ENCODE data around the gene SH3RF2.

The SH3RF2 gene

GRCh38 chr5:146068977-146069779 lies 132.8 kb downstream of the SH3RF2 start:
- Histone ChIP-seq H3K4me1 (ENCODE audit: insufficient read depth, low read length) (peaks cover 15% of the 10 kb centered on the region), H3K4me3 (ENCODE audit: low read length) (no peak overlapping the region), H3K27me3 (ENCODE audit: insufficient read depth, low read length) (peaks cover 15% of the 10 kb centered on the region; the same call in 1 of the 2 replicates), H3K9me3 (ENCODE audit: insufficient read depth, low read depth, low read length) (no peaks in the 10 kb centered on the region), H3K9ac (ENCODE audit: low read depth, low read length) (no peak overlapping the region), H3K27ac (ENCODE audit: low read depth, low read length) (no peak overlapping the region), H3K36me3 (ENCODE audit: insufficient read depth, low read length) (no peaks in the 10 kb centered on the region)
- WGBS: 98% methylated on average over 5 of the region's 6 CpGs

GRCh38 chr5:146069780-146070099 lies 133.4 kb downstream of the SH3RF2 start:
- WGBS: 98% methylated on average over 2 of the region's 2 CpGs
- H3K4me1 ChIP-seq (ENCODE audit: insufficient read depth, low read length): peaks cover 21% of the 10 kb centered on the region
- H3K9me3 ChIP-seq (ENCODE audit: insufficient read depth, low read depth, low read length): no peaks in the 10 kb centered on the region
- H3K27ac ChIP-seq (ENCODE audit: low read depth, low read length): no peak overlapping the region
- H3K27me3 ChIP-seq (ENCODE audit: insufficient read depth, low read length): peaks cover 17% of the 10 kb centered on the region; the same call in 1 of the 2 replicates
- H3K4me3 ChIP-seq (ENCODE audit: low read length): no peak overlapping the region
- no peak overlapping the region for H3K9ac ChIP-seq (ENCODE audit: low read depth, low read length)
- H3K36me3 ChIP-seq (ENCODE audit: insufficient read depth, low read length): no peaks in the 10 kb centered on the region

- Histone ChIP-seq H3K9me3 (ENCODE audit: insufficient read depth, low read depth, low read length) (no peaks in the 10 kb centered on the region), H3K4me1 (ENCODE audit: insufficient read depth, low read length) (peaks cover 30% of the 10 kb centered on the region)
- WGBS: 96% methylated on average over 3 of the region's 3 CpGs
Measured at GRCh38 chr5:146070746-146071145, 134.4 kb downstream of the SH3RF2 start.

GRCh38 chr5:146071171-146071570 lies 134.8 kb downstream of the SH3RF2 start:
- no peaks in the 10 kb centered on the region for H3K9me3 ChIP-seq (ENCODE audit: insufficient read depth, low read depth, low read length)
- no peak overlapping the region for H3K4me3 ChIP-seq (ENCODE audit: low read length)
- H3K9ac ChIP-seq (ENCODE audit: low read depth, low read length): no peak overlapping the region
- 71% methylated on average over 4 of the region's 4 CpGs for WGBS
- peaks cover 34% of the 10 kb centered on the region for H3K4me1 ChIP-seq (ENCODE audit: insufficient read depth, low read length)
- no peaks in the 10 kb centered on the region for H3K36me3 ChIP-seq (ENCODE audit: insufficient read depth, low read length)
- no peak overlapping the region for H3K27ac ChIP-seq (ENCODE audit: low read depth, low read length)
- H3K27me3 ChIP-seq (ENCODE audit: insufficient read depth, low read length): peaks cover 17% of the 10 kb centered on the region; the same call in 1 of the 2 replicates

More at GRCh38 chr5:146070746-146071145, 134.4 kb downstream of the SH3RF2 start:
- H3K9ac ChIP-seq (ENCODE audit: low read depth, low read length): no peak overlapping the region
- no peaks in the 10 kb centered on the region for H3K36me3 ChIP-seq (ENCODE audit: insufficient read depth, low read length)
- peaks cover 17% of the 10 kb centered on the region; the same call in 1 of the 2 replicates for H3K27me3 ChIP-seq (ENCODE audit: insufficient read depth, low read length)
- H3K27ac ChIP-seq (ENCODE audit: low read depth, low read length): no peak overlapping the region
- H3K4me3 ChIP-seq (ENCODE audit: low read length): no peak overlapping the region

- H3K27ac ChIP-seq (ENCODE audit: low read depth, low read length): no peak overlapping the region
- 54% methylated on average over 2 of the region's 2 CpGs for WGBS
Measured at GRCh38 chr5:146072595-146072994, 136.2 kb downstream of the SH3RF2 start.

GRCh38 chr5:146073239-146073900 lies 137.0 kb downstream of the SH3RF2 start:
- Histone ChIP-seq H3K27me3 (ENCODE audit: insufficient read depth, low read length) (peaks cover 17% of the 10 kb centered on the region; the same call in 1 of the 2 replicates), H3K27ac (ENCODE audit: low read depth, low read length) (peak overlapping the region; percentile 39; the same call in 1 of the 2 replicates), H3K36me3 (ENCODE audit: insufficient read depth, low read length) (no peaks in the 10 kb centered on the region), H3K9ac (ENCODE audit: low read depth, low read length) (no peak overlapping the region), H3K4me1 (ENCODE audit: insufficient read depth, low read length) (peaks cover 49% of the 10 kb centered on the region), H3K4me3 (ENCODE audit: low read length) (peak overlapping the region; percentile 28), H3K9me3 (ENCODE audit: insufficient read depth, low read depth, low read length) (no peaks in the 10 kb centered on the region)
- 13% methylated on average over 9 of the region's 9 CpGs for WGBS

More at GRCh38 chr5:146072595-146072994, 136.2 kb downstream of the SH3RF2 start:
- no peak overlapping the region for H3K9ac ChIP-seq (ENCODE audit: low read depth, low read length)
- H3K9me3 ChIP-seq (ENCODE audit: insufficient read depth, low read depth, low read length): no peaks in the 10 kb centered on the region
- H3K27me3 ChIP-seq (ENCODE audit: insufficient read depth, low read length): peaks cover 17% of the 10 kb centered on the region; the same call in 1 of the 2 replicates
- H3K4me3 ChIP-seq (ENCODE audit: low read length): no peak overlapping the region; the same call in 1 of the 2 replicates
- H3K4me1 ChIP-seq (ENCODE audit: insufficient read depth, low read length): peaks cover 45% of the 10 kb centered on the region
- H3K36me3 ChIP-seq (ENCODE audit: insufficient read depth, low read length): no peaks in the 10 kb centered on the region

GRCh38 chr5:146076028-146076427 lies 139.7 kb downstream of the SH3RF2 start:
- no peak overlapping the region for H3K9ac ChIP-seq (ENCODE audit: low read depth, low read length)
- H3K27ac ChIP-seq (ENCODE audit: low read depth, low read length): peak overlapping the region; percentile 19; the same call in 1 of the 2 replicates
- no peaks in the 10 kb centered on the region for H3K9me3 ChIP-seq (ENCODE audit: insufficient read depth, low read depth, low read length)
- H3K36me3 ChIP-seq (ENCODE audit: insufficient read depth, low read length): no peaks in the 10 kb centered on the region
- peak overlapping the region; percentile 26; the same call in 1 of the 2 replicates for H3K4me3 ChIP-seq (ENCODE audit: low read length)
- H3K27me3 ChIP-seq (ENCODE audit: insufficient read depth, low read length): peaks cover 10% of the 10 kb centered on the region; the same call in 1 of the 2 replicates
- H3K4me1 ChIP-seq (ENCODE audit: insufficient read depth, low read length): peaks cover 62% of the 10 kb centered on the region
- WGBS: 9% methylated on average over 4 of the region's 4 CpGs

GRCh38 chr5:146076455-146076854 lies 140.1 kb downstream of the SH3RF2 start:
- no peak overlapping the region for H3K9ac ChIP-seq (ENCODE audit: low read depth, low read length)
- WGBS: 34% methylated on average over 4 of the region's 4 CpGs
- no peaks in the 10 kb centered on the region for H3K9me3 ChIP-seq (ENCODE audit: insufficient read depth, low read depth, low read length)
- H3K4me3 ChIP-seq (ENCODE audit: low read length): peak overlapping the region; percentile 26; the same call in 1 of the 2 replicates
- no peaks in the 10 kb centered on the region for H3K36me3 ChIP-seq (ENCODE audit: insufficient read depth, low read length)
- H3K4me1 ChIP-seq (ENCODE audit: insufficient read depth, low read length): peaks cover 62% of the 10 kb centered on the region
- peak overlapping the region; percentile 19; the same call in 1 of the 2 replicates for H3K27ac ChIP-seq (ENCODE audit: low read depth, low read length)
- peaks cover 9% of the 10 kb centered on the region; the same call in 1 of the 2 replicates for H3K27me3 ChIP-seq (ENCODE audit: insufficient read depth, low read length)

GRCh38 chr5:146078566-146078965 lies 142.2 kb downstream of the SH3RF2 start:
- H3K4me3 ChIP-seq (ENCODE audit: low read length): no peak overlapping the region
- 13% methylated on average over 2 of the region's 2 CpGs for WGBS
- peak overlapping the region; percentile 52; the same call in 1 of the 2 replicates for H3K27ac ChIP-seq (ENCODE audit: low read depth, low read length)
- H3K9ac ChIP-seq (ENCODE audit: low read depth, low read length): no peak overlapping the region
- H3K4me1 ChIP-seq (ENCODE audit: insufficient read depth, low read length): peaks cover 51% of the 10 kb centered on the region
- peaks cover 6% of the 10 kb centered on the region; the same call in 1 of the 2 replicates for H3K27me3 ChIP-seq (ENCODE audit: insufficient read depth, low read length)
- no peaks in the 10 kb centered on the region for H3K36me3 ChIP-seq (ENCODE audit: insufficient read depth, low read length)
- no peaks in the 10 kb centered on the region for H3K9me3 ChIP-seq (ENCODE audit: insufficient read depth, low read depth, low read length)

- Histone ChIP-seq H3K9ac (ENCODE audit: low read depth, low read length) (no peak overlapping the region), H3K4me1 (ENCODE audit: insufficient read depth, low read length) (peaks cover 41% of the 10 kb centered on the region), H3K9me3 (ENCODE audit: insufficient read depth, low read depth, low read length) (no peaks in the 10 kb centered on the region), H3K4me3 (ENCODE audit: low read length) (no peak overlapping the region), H3K27me3 (ENCODE audit: insufficient read depth, low read length) (no peaks in the 10 kb centered on the region), H3K27ac (ENCODE audit: low read depth, low read length) (no peak overlapping the region), H3K36me3 (ENCODE audit: insufficient read depth, low read length) (no peaks in the 10 kb centered on the region)
- 85% methylated on average over 5 of the region's 7 CpGs for WGBS
Measured at GRCh38 chr5:146079695-146080373, 143.5 kb downstream of the SH3RF2 start.

Data from HUES64 (cell line).